Ishikawa (cell line): ENCODE results near the gene RABAC1.

Experiments used
- MAX ChIP-seq: IDR thresholded peaks from 2 replicates; pipeline ENCODE4 v1.6.1; 2012
- RAD21 ChIP-seq: IDR thresholded peaks from 2 replicates; pipeline ENCODE4 v1.6.1; 2012; ENCODE audit warnings: low read depth
- REST ChIP-seq: IDR thresholded peaks from 2 replicates; pipeline ENCODE4 v1.6.1; 2012; ENCODE audit warnings: low read depth, mild to moderate bottlenecking
- TEAD4 ChIP-seq: IDR thresholded peaks from 2 replicates; pipeline ENCODE4 v1.6.1; 2012
- USF1 ChIP-seq: IDR thresholded peaks from 2 replicates; pipeline ENCODE4 v1.6.1; 2012

- TF ChIP-seq MAX (no peak), REST (no peak), RAD21 (no peak), USF1 (no peak), TEAD4 (no peak)
Measured at GRCh38 chr19:41977916-41978315, 18.8 kb upstream of the RABAC1 start.
